ENCODE data around the gene TRIM42.

TRIM42 gene

DNA sequence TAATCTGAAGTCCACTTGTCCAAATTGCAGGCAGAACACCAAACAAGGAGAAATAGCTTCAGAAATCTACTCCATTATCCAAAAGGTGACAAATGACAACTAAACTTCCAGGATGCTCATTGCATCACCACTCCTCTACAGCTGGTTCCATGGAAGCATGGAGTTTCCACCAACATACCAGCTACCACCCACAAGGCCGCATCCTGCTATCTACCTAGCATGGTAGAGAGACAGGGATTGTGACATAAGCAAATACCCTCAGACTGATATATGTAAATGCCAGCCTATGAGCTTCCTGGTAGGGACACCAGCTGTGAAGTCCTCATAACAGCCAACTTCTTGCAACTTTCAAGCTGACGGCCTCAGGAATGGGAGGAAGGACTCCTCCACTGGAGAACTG lies at the start of gene TRIM42:
Gene TRIM42 (plus strand): TSS at position 301 of the 400 bp plus-strand sequence. CDS start 166 bp downstream, outside the sequence.
- no peak for DNase-seq

DNA sequence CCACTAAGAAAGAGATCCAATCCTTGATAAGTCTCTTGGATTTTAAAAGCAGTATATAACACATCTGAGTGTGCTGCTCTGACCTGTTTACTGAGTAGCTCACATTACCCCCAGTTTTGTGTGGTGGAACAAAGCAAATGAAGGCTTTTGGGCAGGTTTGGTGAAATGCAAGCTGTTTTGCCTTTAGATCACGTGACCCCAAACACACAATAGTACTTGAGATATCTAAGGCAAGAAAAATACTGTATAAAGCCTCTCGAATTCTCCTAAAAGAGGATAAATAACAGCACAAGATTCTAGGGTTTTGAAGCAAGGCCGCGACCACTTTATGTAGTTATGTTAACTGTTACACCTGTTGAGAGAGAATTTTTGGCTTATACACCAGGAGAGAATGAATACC lies 49.3 kb upstream of the TRIM42 start:
- no peak for DNase-seq

DNA sequence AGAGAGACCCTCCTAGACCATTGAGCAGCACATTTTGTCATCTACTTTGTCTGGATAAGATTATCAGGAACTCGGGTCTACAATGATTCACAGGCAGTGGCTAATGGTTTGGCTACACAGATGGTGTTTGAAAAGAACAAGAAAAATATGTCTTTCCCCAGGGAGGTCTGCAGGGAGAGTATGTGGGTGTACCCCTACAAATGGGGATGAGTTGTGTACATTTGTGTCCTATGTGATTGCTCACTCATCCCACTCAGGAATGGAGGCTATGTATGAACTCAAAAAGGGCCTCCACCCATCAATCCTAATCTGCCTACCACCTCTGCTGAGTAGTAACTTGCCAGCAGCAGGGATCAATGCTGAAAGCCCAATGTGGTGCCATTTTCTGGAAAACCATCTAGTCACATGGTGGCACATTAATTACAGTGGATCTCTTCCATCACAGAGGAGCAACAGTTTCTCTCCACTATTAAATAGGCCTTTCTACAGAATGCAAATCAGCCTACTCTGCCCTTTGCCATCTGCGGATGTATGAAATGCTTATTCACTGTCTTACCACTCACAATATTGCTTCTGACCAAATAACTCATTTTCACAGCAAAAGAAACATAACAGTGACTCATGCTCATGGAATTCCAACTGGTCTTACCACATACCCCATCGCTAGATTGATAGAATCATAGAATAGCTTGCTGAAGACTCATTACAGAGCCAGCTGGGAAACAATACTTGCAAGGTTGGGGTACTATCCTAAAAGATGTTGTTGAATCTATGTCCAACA lies 48.3 kb upstream of the TRIM42 start:
- no peak for DNase-seq

DNA sequence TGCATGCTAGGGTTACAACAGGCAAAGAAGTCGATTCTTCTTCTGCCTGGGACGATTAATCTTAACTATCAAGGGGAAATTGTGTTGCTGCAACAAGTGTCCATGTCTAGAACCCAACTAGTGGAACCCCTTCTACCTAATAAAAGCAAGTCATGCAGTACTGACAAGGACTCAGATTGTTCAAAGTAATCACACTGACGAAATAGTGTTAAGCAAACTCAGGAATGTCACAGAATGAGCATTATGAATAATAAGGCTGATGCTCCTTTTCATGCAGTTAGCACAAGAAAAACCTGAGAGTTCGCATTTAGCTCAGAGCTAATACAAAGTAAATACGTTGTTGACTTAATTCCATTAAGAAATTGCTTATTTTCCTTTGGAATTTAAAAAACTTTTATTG lies 47.5 kb upstream of the TRIM42 start:
- no peak for DNase-seq

DNA sequence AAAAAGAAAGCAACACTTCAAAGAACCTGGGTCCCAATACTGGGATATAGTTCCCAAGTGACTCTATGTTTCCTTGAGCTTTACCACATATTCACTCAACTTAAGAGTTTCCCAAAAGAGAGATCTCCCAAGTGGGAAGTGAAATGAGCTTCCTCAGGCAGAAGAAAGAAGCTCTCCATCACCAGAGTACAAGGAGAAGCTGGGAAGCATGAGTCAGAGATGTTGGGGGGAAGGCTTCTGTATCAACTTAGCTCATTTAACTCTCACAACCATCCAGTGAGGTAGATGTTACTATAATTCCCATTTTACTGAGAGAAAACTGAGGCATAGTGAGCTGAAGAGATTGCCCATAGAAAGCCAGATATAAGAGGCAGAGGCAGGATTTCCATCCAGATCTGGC lies 47.0 kb upstream of the TRIM42 start:
- DNase-seq = no peak

DNA sequence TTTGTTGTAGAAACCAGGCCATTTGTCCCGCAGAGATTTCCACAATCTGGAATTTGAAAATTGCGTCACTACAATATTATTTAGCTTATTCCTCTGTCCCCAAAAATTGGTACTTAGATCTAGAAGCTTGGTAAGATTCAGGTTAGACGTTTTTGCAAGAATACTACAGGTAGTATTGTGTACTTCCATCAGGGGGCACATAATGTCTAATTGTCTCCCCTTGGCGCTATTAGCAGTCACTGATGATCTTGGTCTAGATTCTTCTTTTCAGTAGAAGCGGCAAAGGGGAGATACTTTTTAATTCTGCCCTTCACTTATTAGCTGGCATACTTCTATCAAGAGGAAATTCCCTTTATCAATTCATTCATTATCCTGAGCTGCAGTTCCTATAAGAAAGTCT lies 42.6 kb upstream of the TRIM42 start:
- no peak for DNase-seq

DNA sequence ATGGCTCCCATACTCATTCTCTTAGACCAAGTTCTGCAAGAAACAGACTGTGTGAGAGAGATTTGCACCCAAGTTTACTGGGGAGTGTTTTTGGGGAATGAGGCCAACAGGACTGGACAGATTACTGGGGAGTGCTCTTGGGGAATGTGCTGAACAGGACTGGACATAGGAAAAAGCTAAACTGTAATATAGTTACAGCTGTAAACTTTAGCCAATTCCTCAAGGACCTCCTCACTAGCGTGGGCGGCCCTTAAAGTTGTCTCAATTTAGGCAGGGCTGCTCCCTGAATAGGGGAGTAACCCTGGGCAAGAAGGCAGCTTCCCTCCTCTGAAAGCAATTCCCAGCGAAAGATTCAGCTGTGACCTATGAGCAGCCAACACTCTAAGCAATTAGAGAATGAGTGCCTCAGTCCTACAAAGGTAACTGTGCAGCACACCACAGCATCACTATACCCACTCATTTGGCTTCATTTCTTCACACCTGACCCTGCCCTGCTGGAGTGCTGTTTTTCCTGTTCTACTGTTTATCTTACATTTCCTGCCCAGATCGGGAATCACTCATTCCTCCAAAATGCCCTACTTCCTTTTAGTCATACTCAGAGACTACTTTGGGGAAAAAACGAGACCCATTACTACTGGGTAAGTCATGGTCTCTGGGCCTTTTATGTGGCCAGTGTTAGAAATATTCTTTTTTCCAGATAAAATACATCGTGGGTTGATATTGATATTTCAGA lies 41.3 kb upstream of the TRIM42 start:
- no peak for DNase-seq

DNA sequence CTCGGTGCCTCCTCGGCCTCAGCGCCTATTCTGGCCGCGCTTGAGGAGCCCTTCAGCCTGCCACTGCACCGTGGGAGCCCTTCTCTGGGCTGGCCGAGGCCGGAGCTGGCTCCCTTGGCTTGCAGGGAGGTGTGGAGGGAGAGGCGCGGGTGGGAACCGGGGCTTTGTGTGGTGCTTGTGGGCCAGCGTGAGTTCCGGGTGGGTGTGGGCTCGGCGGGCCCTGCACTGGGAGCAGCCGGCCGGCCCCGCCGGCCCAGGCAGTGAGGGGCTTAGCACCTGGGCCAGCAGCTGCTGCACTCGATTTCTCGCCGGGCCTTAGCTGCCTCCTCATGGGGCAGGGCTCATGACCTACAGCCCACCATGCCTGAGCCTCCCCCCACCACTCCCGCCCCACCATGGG lies 26.6 kb upstream of the TRIM42 start:
- DNase-seq = no peak

DNA sequence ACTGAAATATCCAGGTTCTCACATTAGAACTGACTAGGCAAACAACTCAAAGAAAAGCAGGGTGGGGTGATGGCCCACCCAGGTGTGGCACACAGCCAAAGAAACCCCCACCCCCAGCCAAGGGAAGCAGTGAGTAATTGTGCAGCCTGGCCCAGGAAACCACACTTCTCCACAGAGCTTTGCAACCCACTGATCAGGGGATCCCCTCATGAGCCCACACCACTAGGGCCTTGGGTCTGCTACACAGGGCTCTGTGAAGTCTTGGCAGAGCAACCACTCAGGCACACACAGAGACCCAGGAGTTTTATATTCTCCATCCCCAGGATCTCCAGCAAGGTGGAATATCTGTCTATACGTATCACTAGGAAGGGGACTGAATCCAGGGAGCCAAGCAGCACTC lies 22.2 kb upstream of the TRIM42 start:
- no peak for DNase-seq

DNA sequence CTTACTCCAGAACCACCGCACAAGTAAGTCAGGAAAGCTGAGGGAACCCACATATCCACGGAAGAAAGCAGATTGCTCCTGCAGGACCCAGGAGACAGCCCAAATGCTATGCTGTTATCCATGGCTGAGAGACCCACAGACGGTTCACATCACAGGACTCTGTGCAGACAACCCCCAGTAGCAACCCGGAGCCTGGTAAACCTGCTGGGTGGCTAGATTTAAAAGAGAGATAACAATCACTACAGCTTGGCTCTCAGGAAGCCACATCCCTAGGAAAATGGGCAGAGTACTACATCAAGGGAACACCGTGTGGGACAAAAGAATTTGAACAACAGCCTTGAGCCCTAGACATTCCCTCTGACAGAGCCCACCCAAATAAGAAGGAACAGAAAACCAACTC lies 13.8 kb upstream of the TRIM42 start:
- no peak for DNase-seq

DNA sequence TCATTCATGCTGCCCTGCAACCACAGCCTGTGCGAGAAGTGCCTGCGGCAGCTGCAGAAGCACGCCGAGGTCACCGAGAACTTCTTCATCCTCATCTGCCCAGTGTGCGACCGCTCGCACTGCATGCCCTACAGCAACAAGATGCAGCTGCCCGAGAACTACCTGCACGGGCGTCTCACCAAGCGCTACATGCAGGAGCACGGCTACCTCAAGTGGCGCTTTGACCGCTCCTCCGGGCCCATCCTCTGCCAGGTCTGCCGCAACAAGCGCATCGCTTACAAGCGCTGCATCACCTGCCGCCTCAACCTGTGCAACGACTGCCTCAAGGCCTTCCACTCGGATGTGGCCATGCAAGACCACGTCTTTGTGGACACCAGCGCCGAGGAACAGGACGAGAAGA lies 4.7 kb downstream of the TRIM42 start:
- DNase-seq = no peak

DNA sequence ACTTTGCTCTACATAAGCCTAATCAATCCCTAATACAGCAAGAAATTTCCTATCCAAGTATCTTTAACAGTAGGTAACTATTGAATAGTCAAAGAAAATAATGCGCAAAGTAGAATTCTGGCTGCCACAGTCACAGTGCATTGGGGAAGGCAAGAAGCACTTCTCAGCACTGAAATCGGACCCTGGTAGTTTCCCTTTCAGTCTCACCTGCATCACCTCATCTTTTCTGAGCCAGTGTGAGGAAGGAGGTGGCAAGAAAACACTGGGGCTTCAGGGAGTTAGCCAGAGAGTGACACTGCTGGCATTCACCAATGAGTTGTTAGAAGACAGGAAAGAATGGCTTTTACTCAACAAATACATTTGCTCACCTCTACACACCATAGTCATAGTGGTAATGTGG lies 8.3 kb downstream of the TRIM42 start:
- DNase-seq = no peak

DNA sequence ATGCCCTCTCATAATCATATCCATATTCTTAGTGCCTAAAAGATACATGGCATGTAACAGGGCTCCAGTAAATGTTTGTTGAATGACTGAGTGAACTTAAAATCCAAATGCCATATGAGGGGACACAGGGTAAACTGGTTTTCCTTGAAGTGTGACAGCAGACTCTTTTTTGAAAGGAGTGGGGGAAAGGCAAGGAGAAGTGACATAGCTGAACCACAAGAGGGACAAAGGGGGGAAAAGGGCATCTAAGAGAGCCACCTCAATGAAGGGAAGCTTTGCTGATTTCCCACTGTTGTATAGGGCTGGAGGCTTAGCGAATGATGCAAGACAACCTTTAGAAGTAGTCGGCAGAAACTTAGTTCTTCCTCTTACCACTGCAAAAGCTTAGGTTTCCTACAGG lies 9.1 kb downstream of the TRIM42 start:
- no peak for DNase-seq

DNA sequence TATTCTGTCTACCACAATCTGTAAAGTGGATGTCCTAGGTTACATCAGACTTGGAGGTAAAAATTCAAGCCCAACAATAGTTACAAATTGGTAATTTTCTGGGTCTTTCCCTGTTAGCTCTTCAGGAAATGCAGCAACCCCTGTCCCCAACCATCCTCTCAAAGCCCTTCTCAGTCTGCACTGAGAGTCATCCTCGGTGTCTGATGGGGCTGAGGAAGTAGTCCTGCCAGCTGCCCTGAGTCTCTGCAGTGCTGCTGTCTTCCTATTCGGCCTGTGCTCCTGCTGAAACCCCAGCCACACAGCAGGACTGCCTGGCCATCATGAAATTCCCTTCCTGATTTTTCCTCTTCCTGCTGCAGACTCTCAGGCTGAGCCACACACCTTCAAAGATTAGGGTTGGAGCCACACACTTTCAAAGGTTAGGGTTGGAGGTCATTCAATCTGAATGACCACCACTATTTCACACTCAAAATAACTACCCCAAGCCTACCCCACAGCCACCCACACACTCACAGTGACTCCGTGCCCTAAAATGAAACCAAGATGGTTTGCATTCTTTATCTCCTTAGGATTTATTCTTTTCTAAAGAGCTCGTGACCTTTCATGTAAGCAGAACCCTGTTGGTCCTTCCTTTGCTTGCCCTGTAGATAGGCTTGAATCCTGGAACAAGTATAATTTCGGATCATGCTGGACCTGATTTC lies 17.6 kb downstream of the TRIM42 start:
- DNase-seq = no peak

DNA sequence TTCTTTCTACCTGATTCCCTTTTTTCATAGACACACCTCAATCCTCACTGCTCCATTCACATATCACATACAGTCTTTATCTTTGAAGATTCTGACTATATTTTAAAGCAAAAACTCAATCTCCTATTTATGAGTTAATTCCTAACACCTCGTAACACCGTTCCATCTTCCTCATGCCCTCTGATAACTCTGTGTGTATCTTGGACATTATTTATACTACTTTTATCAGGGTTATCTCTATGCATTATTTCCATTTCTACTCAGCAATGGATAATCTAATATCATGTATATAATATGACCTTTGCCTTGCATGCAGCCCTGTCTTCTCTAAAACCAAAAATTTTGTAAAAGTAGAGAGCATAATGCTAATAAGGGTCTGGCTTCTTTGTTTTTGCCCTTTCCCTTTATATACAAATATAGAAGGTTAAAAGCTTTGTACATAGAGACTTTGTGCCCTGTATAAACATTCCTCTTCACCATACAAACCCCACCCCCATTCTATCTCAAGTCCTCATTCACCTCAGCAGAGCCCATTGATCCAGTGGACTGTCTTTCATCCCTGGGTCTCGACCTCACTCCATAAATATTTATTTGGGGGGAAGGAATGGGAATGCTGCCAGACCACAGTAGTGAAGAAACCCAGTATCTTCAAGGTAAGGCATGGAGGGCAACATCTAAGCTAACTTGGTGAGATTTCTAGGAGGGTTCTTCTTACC lies 21.8 kb downstream of the TRIM42 start:
- no peak for DNase-seq

DNA sequence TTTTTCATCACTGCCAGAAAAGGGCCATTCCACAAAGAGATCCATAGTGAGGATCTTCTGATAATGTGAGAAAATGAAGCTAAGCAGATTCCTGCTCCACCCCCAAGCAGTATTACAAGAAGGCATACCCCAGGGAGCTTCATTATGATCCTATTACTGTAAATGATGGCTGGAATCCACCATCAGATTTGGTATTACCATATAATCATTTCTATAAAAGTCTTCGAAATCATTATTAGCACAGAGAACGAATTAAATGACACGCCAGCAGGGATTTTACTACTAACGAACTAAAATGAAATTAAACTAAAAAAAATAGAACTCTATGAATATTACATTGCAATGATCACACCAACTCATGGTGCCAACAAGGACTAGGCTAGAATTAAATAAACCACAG lies 24.4 kb downstream of the TRIM42 start:
- no peak for DNase-seq

DNA sequence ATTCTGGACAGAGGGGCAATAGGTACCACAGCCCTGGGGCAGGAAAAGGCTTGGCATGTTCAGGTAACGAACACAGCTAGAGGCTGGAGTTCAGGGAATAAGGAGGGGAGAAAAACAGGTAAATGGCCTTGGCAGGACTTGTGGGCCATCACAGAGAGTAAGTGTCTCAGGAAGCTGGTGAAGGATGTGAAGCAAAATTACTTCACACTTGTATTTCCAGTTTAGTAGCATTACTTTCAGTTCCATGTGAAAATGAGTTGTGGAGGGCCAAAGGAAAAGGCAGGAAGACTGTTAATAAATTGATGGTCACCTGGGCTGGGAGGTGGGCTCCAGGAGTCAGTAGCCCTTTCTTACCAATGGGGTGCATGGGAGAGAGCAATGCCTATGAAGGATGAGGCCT lies 25.6 kb downstream of the TRIM42 start:
- DNase-seq = no peak

DNA sequence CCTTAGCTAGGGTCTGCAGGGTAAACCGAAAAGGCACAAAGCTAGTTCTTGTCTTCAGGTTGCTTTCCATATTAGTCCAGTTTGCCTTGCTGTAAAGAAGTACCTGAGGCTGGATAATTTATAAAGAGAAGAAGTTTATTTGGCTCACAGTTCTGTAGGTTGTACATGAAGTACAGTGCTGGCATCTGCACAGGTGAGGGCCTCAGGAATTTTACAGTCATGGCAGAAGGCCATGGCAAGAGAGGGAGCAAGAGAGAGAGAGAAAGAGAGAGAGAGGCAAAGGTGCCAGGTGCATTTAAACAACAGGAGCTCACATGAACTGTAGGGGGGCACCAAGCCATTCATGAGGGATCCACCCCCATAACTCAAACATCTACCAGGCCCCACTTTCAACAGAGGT lies 26.9 kb downstream of the TRIM42 start:
- DNase-seq = no peak

DNA sequence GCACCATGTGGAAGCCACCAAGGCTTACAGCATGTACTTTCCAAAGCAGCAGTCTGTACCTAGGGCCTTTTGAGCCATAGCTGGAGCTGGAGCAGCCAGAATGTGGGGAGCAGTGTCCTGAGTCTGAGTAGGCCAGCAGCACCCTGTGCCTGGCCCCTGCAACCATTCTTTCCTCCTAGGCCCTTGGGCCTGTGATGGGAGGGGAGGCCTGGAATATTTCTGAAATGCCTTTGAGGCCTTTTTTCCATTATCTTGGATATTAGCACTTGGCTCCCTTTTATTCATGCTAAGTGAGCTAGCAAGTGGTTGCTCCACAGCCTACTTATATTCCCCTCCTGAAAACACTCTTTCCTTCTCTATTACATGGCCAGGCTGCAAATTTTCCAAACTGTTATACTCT lies 28.1 kb downstream of the TRIM42 start:
- DNase-seq = no peak

DNA sequence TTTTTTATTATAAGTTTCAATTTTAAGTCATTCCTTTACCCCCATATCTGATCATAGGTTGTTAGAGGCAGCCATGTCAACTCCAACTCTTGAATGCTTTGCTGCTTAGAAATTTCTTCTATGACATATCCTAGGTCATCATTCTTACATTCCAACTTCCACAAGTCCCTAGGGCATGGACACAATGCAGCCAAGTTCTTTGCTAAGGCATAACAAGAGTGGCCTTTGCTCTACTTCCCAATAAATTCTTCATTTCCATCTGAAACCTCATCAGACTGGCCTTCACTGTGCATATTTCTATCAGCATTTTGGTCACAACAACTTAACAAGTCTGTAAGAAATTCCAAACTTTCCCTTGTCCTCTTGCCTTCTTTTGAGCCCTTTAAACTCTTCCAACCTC lies 28.5 kb downstream of the TRIM42 start:
- DNase-seq = no peak

DNA sequence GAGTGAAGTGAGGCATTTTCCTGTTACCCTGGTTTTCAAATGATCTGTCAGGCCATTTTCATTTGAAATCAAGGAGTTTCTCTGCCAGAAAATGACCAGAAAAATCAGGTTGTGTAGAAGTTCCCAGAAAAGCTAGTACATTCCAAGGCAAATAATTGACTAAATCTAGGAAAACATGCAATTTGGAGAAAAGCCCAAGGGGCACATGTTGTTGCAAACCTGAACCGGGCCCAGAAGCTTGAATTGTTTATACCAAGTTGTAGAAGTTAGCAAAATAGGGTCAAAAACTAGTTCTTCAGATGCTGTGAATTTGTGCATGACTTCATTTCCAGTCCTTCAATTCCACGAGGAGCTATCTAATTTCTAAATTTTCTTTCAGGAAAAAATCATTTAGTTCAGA lies 31.0 kb downstream of the TRIM42 start:
- DNase-seq = no peak

DNA sequence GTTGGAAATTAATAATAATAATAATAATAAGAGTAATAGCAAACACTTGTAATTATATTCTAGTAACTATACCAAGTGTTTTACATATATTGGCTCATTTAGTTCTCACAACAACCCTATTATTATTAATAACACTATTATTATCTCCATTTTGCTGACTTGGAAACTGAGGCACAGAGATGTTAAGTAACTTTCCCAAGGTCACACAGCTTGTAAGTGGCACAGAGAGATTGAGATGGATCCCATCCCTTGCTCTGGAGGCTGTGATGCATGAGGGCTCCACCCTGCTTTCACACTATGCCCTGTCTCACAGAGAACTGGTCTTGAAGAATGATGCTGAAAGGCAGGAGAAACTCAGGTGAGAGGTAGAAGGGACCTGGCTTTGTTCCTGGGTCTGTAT lies 31.9 kb downstream of the TRIM42 start:
- no peak for DNase-seq

DNA sequence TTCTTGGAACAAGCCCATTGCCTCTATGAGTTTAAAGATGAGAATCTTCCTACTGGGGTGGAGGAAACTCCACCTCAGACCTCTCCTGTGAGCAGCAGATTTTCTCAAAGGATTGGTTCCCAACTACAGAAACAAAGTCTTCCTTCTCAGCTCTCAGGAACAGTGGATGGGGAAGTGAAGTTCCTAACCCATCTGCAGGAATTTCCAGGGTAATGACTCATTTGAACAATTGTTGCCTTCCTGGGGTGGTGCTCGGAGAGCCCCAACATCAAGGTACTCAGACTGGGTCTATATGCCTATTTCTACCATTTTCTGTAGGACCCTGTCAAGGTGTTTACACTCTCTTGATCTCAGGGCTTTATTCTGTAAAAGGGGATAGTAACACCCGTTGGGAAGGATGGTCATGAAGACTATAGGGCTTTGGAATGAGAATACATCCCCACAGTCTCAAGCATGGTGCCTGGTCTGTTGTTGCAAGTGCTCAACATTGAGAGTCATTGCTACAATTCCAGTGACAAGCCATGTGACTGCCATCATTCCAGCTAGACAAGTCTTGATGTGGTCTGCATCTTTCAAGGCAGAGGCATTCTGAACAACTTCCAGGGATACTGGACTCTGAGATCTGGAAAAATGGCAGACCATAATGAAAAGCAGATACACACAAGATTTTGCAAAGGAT lies 33.0 kb downstream of the TRIM42 start:
- no peak for DNase-seq

Measured in AML-193 (cell line).